ENCODE measurements around the gene LRPPRC.
A peak's percentile ranks its signal among the peaks of the same experiment; 100 is the strongest.
"Not testable (repeated sequence)": the region's sequence is repeated elsewhere in the genome, so short reads cannot be mapped to it uniquely, and the experiment has no call there.

Gene LRPPRC

DNA sequence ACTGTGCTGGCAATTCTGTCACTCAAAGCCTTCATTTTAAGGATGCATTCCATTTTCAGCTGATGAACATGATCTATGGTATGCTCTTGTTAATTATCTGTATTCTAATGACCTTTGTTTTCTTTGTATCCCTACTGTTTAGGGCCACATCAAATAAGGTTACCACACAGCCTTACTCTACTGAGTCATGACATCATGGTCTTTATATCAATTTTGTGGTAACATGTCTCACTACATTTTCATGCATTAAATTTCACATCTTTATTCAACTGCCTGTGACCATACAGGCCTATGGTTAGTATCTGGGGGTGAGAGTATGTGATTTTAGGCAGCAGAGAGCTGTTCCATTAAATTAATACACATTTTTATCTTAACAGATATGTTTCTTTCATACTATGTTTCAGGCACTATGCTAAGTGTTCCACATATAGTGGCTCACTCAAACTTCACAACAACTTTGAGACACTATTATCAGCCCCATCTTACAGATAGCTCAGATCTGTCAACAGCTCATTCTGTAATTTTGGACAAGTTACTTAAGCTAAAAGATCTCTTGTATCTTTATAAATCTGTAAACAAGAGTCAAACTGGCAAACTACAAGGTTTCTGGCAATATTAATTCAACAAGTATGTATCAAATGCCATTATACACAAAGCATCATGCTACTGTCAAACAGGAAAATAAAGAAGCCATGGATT lies 18.0 kb downstream of the LRPPRC start:
- no peak for DNase-seq

DNA sequence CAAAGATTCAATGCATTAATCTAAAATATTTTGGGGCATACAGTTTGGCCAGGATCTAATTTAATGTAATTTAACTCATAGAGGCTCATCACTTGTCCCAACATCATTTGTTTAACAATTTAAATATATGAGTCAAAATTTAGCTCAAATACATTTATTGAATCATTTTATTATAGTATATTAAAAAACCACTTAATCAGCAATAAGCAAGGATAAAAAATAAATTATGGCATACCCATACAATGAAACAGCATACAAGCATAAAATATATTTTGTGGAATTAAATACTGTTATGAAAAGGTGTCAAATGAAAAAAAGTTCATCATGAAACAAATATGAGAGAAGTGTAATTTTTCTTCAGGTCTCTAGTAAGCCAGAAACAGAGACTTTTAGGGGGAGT lies 34.9 kb downstream of the LRPPRC start:
- DNase-seq, result no peak

DNA sequence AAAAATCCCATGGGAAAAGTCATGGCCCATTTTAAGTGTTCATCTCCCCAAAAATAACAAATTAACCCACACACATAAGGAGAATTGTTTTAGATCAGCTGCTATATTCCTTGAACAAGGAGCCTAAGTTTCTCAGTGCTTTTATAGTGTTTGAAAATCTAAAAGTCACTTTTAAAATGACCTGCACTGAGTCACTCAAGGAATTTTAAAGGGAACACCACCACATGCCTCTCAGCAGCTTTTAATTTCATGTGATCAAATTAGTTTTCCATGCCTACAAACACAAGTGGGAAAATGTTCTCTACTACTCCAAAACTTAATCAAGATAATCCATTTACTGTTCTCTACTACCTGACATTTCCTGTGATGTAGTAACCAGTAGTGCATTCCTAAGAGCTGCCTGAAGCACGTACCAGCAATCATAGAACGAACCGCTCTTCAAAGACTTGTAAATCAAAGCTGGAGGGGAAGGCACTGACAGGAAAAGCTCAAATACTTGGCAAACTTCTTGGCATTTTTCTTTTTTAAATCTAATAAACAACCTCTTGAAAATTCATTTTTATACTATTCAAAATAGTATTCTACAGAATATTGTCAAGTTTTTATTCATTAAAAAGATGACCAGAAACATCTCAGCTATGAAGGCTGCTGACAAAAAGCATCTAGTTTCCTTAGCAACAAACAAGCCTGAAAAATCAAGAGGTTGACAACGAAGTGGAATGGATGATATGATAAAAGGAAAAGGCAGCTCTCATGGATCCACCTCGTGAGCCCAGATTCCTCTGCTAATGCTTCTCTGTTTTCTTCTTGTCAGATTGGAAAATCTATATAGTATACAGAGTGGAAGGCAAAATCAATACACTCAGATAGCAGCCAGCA lies 37.2 kb downstream of the LRPPRC start:
- DNase-seq, result no peak

DNA sequence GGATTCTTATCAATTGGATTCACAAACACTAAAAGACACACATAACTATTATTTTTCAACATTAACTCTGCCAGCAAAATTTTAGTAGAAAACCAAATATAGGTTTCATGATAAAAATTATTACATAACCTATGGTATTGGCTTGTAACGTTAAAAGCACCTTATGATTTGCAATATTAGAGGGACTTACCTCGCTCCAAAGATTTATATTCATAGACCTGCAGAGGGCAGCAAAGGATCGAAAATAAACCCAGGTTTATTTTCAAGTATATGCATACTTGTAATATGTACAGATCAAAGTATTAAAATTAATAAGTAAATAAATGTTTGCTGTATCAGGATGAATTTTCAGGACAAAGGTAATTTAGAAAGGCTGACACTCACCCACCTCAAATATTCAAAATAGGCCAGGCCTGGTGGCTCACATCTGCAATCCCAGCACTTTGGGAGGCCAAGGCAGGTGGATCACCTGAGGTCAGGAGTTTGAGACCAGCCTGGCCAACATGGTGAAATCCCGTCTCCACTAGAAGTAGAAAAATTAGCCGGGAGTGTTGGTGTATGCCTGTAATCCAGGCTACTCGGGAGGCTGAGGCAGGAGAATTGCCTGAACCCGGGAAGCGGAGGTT lies 45.3 kb downstream of the LRPPRC start:
- DNase-seq, result peak; percentile 3 to 46 (median 28)

DNA sequence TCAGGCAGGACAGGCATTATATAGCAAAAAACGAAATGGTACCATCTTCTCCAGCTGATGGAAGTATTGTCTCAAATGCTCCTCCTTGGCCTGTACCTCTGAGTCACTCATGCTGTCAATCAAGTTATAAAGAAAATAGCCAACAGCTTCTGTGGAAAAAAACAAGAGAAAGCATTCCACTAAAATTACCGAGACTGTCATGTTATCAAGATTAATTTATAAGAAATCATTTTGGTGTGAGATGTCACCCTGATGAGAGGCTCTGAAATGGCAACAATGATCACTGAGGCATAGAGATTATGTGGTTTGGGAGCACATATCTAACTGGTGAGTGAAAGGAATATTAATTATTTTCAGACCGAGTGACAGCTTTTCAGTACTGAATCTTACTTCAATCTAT lies 47.4 kb downstream of the LRPPRC start:
- DNase-seq, result no peak

DNA sequence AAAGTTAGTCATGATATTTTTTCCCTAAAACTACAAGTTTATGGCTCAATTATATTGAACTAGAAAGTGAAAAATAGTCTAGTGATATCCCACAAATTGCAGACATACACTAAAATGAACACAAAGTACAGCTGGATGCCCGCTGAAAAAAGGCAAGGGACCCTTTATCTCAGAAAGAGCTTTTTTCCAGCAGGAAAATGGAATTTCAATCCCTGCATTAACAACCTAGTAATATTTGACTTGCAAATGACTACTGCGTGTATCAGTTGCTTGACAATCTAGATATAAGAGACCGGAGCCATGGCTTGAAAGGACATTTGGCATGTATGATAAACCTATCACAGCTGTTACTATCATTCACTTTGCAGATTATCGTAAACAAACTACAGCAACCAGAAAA lies 49.1 kb downstream of the LRPPRC start:
- no peak for DNase-seq

DNA sequence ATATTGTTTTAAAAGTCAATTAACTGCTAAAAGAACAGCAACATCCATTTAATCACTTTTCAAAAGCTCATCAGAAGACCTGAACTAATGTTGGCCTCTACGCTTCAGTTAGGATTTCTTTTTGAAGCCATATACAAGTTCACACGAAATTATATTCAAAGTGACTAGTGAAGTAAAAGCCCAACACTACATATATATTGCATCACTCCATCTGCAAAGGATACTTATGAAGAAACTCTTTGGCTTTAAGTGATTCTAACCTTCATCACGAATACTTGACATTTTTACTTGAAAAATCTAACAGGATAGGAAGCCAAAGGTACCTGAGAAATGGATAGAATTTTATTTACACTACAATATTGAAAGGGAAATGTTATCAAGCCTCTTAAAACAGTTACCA lies 50.4 kb downstream of the LRPPRC start:
- no peak for DNase-seq

DNA sequence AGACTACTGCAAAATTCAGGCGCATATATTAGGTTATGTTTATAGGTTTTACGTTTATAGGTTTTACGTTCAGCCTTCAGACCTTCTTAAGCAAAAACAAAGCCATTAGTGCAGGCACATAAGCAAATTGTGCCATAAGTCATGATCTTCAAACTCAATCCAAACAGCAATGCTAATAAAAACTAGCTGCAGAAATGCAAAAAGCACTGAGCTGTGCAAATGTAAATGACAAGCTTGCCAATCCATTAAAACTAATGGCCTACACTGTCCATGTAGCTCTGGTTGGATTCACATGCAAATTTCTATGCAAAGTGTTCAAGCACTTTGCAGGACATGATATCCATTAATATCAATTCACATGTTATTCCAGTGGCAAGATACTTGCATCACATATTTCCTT lies 50.9 kb downstream of the LRPPRC start:
- DNase-seq, result no peak

DNA sequence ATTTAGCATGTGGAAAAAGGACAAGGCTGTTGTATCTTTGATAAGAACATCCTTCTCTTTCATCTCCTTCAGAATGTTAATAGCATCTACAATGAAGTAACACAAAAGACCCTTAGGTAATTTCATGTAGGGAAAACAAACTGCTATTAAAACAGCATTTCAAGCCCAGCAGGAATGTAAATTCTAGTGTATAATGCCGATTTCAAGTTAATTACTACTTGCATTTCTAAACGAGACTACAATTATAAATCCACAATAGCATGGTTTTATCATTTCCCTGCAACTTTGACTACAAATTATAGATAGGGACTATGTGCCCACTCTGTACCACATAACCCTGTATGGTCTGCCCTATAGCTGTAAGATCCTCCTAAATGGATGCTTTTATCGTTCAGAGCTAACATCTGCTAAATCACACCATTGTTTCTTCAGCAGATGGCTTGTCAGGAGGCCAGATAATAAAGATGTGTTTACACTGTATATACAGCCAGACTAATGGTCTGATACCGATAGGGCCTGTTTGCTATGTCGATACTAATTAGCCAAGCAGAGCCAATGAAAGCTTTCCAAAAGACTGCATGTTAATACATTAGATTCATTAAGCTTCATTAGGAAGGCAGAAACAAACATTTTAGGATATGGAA lies 51.9 kb downstream of the LRPPRC start:
- DNase-seq, result no peak

DNA sequence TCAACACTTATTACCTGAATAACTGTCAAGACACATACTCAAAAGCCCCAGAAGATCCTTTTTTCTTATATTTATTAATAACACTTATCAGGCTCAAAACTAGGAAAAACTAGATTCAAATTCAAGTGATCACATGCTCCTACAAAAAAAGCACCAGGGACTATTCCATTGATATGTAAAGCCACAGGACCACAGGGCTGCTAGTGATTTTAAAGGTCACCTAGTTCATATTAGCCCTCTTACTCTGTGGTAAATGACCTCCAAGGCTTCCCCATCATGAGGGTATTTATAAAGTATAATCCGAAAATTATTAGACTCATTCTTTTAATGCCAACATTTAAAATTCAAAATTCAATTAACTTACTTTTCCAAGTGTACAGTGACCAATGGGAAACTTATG lies 52.5 kb downstream of the LRPPRC start:
- DNase-seq, result no peak

DNA sequence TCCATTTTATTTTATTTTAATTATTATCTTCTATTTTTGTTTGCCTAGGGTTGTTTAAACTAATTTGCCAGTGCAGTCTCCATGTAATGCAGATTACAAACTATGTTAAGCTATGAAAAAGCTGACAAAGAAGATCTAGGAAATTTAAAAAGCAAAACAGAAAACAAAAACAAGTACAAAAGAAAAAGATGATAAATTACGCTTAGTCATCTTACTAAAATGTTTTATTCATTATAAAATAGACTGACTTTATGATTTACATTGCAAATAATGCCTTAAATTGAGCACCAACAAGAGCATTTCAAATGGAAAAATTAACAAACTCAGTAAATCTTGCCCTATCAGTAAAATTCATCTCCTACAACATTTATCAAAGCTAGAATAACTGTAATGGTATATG lies 52.9 kb downstream of the LRPPRC start:
- no peak for DNase-seq

DNA sequence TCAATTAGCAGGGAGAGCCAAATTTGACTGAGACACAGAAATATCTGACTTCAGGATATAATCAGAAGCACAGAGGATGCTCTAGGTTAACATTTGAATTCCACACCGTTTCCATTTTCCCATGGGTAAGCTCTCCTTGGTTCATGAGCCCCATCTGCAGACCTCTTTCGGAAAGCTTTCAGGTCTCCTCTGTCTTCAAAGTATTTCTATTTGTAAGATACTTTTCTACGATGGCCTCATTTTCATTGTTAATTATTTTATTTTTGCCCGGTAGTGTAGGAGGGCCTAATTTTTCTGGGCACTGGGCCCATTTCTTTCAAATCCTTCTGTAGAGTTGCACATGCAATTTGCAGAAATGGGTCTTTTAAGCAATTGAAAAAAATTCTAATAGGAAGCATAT lies 53.8 kb downstream of the LRPPRC start:
- DNase-seq, result no peak

DNA sequence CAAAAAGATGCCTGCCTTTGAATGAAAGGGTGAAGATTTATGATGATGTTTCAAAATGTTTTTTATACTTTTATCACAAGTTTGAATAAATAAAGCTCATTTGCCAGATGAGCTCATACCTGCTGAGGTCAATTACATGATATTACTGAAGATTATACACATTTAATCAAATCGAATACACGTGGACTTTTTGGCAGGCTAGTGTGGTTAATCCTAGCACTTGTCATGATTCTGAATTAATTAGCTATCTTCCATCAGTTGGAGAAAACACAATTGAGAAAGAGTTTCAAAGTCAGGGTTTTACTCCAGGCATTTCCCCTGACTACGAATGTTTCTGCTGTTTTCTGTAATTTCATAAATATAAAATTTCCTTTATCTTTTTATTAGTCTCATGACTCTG lies 54.4 kb downstream of the LRPPRC start:
- no peak for DNase-seq

DNA sequence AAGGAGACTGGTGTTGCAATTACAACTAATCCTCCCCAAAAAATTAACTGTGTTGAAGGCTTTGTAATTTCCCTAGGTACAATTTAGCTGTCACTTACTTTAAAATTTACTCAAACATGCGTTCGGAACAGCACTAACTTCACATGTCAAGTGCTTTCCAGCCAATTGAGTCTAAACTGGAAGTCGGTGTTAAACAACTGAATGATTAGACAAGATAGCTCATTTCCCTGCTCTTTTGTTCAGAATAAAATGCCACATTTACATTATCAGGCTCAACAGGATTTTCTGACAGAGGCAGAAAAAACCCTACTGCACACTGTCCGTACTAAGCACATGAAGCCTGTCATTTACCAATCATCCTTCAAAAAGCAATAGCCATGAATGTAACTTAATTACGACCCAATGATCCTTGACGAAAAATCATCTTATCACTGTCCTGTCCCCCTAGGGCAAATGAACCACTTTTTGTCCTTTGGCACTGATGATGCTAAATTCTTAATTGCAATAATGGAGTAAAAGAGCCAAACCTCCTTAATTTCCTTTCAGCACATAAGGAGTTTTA lies 56.0 kb downstream of the LRPPRC start:
- no peak for DNase-seq

DNA sequence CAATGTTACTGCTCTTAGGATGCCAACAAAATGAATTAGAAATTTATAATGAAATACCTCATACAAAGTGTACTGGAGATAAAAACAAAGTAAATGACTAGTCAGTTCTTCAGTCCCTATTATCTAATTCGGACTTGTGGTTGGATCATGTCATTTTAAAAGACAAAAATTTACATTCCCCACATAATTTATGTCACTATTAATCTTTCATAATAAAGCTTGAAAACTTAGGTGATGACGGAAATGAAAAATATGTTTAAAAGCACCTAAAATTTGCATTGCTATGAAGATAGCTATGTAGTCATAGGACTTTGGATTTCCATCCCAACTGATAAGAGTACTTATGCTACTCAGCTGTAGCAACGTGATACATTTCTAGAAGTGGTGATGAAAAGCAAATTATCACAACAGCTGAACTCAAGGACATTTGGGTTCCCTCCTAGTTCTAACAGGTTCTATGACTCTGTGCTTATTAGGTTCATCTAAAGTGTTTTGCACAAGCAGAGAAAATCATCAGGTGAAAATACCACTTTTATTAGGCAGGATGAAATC lies 58.4 kb downstream of the LRPPRC start:
- DNase-seq, result no peak

DNA sequence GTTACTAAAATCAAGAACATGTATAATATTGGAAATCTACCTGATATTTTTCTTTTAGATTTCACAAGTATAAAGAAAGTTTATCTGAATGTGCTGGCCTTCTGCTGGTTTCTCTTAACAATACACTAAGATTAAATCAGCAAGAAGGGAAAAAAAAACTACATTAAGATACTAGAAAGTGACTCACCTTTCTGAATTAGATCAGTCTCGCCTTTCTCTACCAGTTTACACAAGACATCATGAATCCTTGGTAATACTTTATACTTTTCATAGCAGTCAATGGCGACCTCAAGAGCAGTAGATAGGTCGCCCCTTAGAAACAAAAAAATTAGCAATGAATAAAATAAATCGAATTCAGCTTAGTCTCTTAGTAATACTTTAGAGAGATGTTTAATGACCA lies 61.2 kb downstream of the LRPPRC start:
- no peak for DNase-seq

DNA sequence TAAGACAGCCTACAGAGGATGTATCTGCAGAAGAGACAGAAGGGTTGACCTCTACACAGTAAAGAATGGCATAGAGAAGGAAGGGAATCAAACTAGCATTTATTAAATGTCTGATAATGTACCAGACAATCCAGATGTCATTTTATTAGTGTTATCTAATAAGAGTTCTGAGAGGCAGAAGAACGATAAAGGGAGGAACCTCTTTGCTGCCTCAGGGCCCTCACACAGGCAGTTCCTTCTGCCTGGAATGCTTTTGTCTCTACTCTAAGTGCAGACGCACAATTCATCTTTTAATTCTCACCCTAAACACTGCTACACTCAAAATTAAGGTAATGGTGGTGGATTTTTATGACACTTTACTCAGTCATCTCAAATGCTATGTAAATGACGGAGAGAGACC lies 64.5 kb downstream of the LRPPRC start:
- no peak for DNase-seq

DNA sequence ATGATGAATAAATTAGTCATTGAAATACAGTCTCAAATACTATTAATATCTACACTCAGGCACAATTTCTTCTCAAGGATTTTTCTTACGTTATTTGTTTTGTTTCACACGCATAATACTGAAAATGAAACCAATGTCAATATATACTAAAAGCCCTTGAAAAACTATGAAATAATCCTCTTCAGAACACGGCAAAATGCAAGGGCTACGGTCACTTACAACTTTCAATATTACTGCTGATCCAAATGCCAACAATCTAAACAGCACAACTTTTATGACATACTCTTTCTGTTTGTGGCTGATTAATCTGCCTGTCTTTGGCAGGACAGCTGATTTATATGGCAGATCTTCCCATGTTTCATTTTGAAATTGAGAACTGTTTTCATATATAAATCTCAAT lies 68.3 kb downstream of the LRPPRC start:
- no peak for DNase-seq

DNA sequence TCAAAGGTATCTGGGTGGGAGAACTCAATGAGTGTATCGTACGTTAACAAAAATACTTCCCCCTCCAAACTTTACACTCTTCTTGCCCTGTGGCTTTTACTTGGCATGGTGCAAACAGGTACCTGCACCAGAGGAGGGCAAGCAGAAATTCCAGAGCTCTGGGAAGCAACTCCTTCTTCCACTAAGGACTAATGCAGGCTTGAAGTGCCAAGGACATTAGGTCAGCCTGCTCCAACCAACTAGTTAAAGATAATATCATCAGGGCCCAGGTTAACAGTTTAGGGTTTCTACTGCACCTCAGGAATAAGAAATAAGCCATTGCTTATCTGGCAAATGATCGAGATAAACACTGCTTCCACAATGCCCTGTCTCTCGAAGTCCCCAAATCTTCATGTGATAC lies 70.4 kb downstream of the LRPPRC start:
- DNase-seq, result no peak

DNA sequence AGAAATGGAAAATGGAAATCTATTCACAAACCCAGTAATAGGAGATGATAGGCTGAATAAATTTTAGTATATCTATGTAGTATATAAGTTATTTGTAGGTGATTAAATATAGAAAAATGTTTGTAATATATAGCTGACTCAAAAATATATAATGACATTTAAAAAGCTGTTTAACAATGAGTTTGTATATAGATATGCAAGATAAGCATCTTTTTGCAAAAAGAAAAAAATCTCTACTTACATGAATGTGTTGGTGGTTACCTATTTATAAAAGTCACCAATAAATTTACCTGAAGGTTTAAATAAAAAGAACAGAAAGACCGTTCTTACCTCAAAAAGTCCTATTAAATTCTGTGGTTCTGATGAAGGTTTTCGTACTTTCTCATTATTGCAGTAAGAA lies 71.3 kb downstream of the LRPPRC start:
- no peak for DNase-seq

DNA sequence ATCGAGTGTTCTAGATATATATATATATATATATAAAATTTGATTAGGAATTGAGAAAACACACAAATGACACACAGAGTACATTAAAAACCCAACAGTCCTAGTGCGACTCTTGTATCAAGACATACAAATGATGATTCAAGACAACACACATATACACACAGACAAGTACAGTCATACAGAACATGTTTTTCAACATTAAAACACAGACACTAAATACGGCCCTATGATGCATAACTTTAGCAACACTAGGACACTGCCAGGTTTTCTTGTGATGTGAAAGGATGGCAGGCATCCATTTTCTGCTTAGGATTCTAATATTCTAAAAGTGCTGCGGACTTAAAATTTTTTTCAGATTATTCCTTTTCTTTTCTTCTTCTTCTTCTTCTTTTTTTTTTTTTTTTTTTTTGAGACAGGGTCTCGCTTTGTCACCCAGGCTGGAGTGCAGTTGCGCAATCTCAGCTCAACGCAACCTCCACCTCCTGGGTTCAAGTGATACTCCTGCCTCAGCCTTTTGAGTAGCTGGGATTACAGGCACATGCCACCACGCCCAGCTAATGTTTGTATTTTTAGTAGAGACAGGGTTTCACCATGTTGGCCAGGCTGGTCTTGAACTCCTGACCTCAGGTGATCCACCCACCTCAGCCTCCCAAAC lies 84.5 kb downstream of the LRPPRC start:
- DNase-seq, result not testable (repeated sequence)

DNA sequence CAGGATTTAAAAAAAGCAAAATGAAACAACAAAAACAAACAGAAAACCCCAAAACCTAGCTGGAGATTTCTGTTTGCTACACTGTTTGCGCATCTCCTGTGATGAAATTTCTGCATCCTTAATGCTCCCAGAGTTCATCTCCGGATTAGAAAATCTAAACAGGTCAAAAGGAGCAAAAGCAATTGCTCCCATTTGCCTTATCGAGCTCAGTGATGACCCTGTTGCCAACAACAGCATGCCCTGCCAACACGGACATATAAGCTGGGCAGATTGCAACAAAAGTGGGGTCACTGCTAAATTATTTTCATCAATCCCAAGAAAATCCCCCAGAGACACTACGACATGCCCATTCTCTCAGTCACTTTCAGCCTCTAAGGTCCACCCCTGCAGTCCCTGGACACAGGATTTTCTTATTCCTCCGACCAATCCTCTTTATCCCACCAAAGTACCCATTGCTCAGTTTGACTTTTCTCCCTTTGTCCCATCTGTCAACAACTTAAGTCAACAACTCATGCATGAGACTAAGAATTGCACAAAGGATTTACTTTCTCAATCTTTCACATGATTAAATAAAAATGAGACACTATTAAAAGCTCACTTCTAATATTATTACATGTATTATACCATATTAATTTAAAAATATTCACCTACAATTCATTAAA lies 89.2 kb downstream of the LRPPRC start:
- no peak for DNase-seq
